Activated effector memory CD4-positive, alpha-beta T cell treated with anti-CD3 and anti-CD28 coated beads, Interleukin-2, amount 50 U/mL, for 16 hours (primary cell): ENCODE measurements around the gene ARFGEF3.
"Not testable (repeated sequence)": the region's sequence is repeated elsewhere in the genome, so short reads cannot be mapped to it uniquely, and the experiment has no call there.

Source experiments
- DNase-seq: peaks from one replicate; pipeline ENCODE4 v3.0.0-alpha.2; 2020

Gene ARFGEF3

GRCh38 chr6:138286698-138287097 lies 125.0 kb downstream of the ARFGEF3 start:
- no peak for DNase-seq

GRCh38 chr6:138287144-138287955 lies 125.6 kb downstream of the ARFGEF3 start:
- DNase-seq = peak; percentile 78

GRCh38 chr6:138288428-138289085 lies 126.8 kb downstream of the ARFGEF3 start:
- DNase-seq = not testable (repeated sequence)

- no peak for DNase-seq
These were observed 128.0 kb downstream of the ARFGEF3 start for GRCh38 chr6:138289739-138290138.

- no peak for DNase-seq
These were observed 128.8 kb downstream of the ARFGEF3 start for GRCh38 chr6:138290423-138290962.

- no peak for DNase-seq
These were observed 129.5 kb downstream of the ARFGEF3 start for GRCh38 chr6:138291036-138291848.

GRCh38 chr6:138291849-138292181 lies 130.1 kb downstream of the ARFGEF3 start:
- no peak for DNase-seq

GRCh38 chr6:138292482-138292881 lies 130.7 kb downstream of the ARFGEF3 start:
- DNase-seq = no peak

GRCh38 chr6:138293428-138294395 lies 132.0 kb downstream of the ARFGEF3 start:
- no peak for DNase-seq

- no peak for DNase-seq
These were observed 134.6 kb downstream of the ARFGEF3 start for GRCh38 chr6:138296381-138296780.

- DNase-seq = no peak
These were observed 135.0 kb downstream of the ARFGEF3 start for GRCh38 chr6:138296786-138297185.

GRCh38 chr6:138297761-138298298 lies 136.1 kb downstream of the ARFGEF3 start:
- DNase-seq = no peak

- no peak for DNase-seq
These were observed 138.7 kb downstream of the ARFGEF3 start for GRCh38 chr6:138300469-138300868.

- no peak for DNase-seq
These were observed 140.8 kb downstream of the ARFGEF3 start for GRCh38 chr6:138302554-138302953.

GRCh38 chr6:138307352-138307751 lies 145.6 kb downstream of the ARFGEF3 start:
- no peak for DNase-seq

GRCh38 chr6:138307816-138308730 lies 146.3 kb downstream of the ARFGEF3 start:
- no peak for DNase-seq

- no peak for DNase-seq
These were observed 147.0 kb downstream of the ARFGEF3 start for GRCh38 chr6:138308731-138309110.

- no peak for DNase-seq
These were observed 148.0 kb downstream of the ARFGEF3 start for GRCh38 chr6:138309695-138310094.

- DNase-seq = no peak
These were observed 148.6 kb downstream of the ARFGEF3 start for GRCh38 chr6:138310294-138310693.

GRCh38 chr6:138310821-138311220 lies 149.1 kb downstream of the ARFGEF3 start:
- DNase-seq = no peak

GRCh38 chr6:138311268-138311667 lies 149.5 kb downstream of the ARFGEF3 start:
- no peak for DNase-seq
